ENCODE data around the gene STAT3. TPM values are rescaled to one million over a fixed set of nuclear protein-coding genes. Genes with fewer than 3 reads are reported as not detected.

Gene STAT3
- polyA plus RNA-seq, 2 of the 4 experiments (the other 2 are of a cell fraction) = 72.8 to 97.8 TPM

DNA sequence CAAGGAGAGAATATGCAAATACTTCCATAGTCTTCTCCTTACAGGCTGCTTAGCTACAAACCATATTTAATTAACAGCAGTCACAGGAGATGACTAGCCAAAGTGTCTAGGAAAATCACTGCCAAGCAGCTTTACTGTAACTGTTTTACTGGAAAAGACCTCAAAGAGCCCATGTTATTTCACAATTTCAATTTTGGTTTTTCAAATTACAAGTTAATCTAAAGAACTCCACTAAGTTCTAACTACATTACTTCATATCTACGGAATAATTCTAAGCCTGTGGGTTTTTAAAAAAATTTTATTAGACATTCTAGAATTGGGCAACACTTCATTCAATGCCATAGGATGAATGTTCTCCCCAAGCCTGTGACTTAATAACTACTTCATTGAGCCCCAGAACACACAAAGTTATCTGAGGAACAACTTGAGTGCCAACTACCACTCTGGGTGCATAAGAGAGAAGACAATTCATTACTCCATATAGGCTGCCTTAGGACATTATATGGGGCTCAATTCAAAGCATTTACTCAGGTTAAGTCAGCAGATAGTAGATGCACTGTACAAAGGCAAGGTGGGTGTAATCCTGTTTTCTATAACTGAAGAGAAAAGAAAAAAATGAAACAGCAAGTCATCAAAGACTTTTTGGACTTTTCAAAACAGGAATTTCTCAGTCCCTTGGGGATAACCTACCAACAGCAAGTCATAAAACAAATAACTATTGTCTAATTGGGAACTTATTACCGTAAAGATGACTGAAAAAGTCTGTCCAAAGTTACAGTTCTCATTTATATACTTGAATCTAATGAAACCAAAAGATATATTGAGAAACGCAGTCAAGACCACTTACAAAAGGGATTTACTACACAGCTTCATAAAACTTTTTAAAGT is 33.0 kb downstream of the STAT3 start:
- Histone ChIP-seq H3K4me1 (peaks cover 19% of the 10 kb centered on the region), H3K9me3 (no peaks in the 10 kb centered on the region), H3K4me2 (peak overlapping the region; percentile 29), H3K27ac (peak overlapping the region in 1 of 2 experiments; percentile 35; a peak in 1 of 6 replicates), H3K4me3 (no peak overlapping the region)
- CTCF ChIA-PET = interaction anchor here (0.6 to 3.7 kb wide), 2 partner anchors 43 to 51 kb away, joined by 3 to 13 read pairs; no protein-coding TSS in a partner anchor
- WGBS (ENCODE audit: missing lambda C conversion rate) = 69% methylated on average over 3 of the region's 3 CpGs
- FAIRE-seq (no peak), ATAC-seq (peak in 1 of 2 experiments; percentile 25; a peak in 1 of 6 replicates), DNase-seq (ENCODE audit: low read depth in 1 of 2, low spot score in 1 of 2) (no peak)
- TF ChIP-seq TP53 (CRISPR knock-in tag; IDR thresholded peaks at IDR 0.05) (no peak), EP300 (IDR thresholded peaks at IDR 0.05) (no peak), JUN (IDR thresholded peaks at IDR 0.05) (no peak), CHD2 (IDR thresholded peaks at IDR 0.05; ENCODE audit: low read length, partially characterized antibody) (no peak), RCOR1 (IDR thresholded peaks at IDR 0.05; ENCODE audit: low read depth, low read length) (no peak), SREBF2 (IDR thresholded peaks at IDR 0.05) (no peak), GATA3 (IDR thresholded peaks at IDR 0.05; ENCODE audit: borderline replicate concordance) (no peak), ESRRA (IDR thresholded peaks at IDR 0.05; ENCODE audit: borderline replicate concordance, low read length) (no peak)
- TF ChIP-seq, protein P1, sequence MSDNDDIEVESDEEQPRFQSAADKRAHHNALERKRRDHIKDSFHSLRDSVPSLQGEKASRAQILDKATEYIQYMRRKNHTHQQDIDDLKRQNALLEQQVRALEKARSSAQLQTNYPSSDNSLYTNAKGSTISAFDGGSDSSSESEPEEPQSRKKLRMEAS (IDR thresholded peaks at IDR 0.05) = no peak
- TF ChIP-seq, protein P2, sequence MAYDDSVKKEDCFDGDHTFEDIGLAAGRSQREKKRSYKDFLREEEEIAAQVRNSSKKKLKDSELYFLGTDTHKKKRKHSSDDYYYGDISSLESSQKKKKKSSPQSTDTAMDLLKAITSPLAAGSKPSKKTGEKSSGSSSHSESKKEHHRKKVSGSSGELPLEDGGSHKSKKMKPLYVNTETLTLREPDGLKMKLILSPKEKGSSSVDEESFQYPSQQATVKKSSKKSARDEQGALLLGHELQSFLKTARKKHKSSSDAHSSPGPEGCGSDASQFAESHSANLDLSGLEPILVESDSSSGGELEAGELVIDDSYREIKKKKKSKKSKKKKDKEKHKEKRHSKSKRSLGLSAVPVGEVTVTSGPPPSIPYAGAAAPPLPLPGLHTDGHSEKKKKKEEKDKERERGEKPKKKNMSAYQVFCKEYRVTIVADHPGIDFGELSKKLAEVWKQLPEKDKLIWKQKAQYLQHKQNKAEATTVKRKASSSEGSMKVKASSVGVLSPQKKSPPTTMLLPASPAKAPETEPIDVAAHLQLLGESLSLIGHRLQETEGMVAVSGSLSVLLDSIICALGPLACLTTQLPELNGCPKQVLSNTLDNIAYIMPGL (CRISPR knock-in tag; IDR thresholded peaks at IDR 0.05; ENCODE audit: borderline replicate concordance) = no peak
- POLR2A ChIA-PET = no interaction called here

DNA sequence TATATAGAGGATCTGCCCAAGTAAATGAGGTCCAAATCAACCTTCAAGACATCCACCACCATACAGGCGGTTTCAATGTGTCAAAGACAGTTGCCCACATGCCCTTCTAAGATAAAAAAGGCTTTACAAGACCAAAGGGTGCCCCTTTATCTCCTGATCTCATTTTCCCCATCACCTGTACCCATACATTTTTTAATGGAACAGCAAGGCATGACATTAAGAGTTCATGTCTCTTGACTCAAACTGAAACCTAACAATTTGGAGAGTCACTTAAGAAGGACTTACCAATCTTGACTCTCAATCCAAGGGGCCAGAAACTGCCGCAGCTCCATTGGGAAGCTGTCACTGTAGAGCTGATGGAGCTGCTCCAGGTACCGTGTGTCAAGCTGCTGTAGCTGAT is 40.1 kb downstream of the STAT3 start:
- CTCF ChIA-PET = interaction anchor here (0.8 to 3.7 kb wide), 4 partner anchors 10 to 26 kb away, joined by 3 to 15 read pairs (median 4); no protein-coding TSS in a partner anchor
- DNase-seq (ENCODE audit: low read depth in 1 of 2, low spot score in 1 of 2) (no peak), FAIRE-seq (no peak), ATAC-seq (no peak)
- Histone ChIP-seq H3K9me3 (no peaks in the 10 kb centered on the region), H3K27ac (no peak overlapping the region), H3K4me3 (no peak overlapping the region), H3K4me2 (no peak overlapping the region; the same call in 2 of the 3 replicates), H3K4me1 (peaks cover 21% of the 10 kb centered on the region)
- WGBS (ENCODE audit: missing lambda C conversion rate) = 96% methylated on average over 3 of the region's 3 CpGs
- POLR2A ChIA-PET = no interaction called here
- TF ChIP-seq KDM1A (IDR thresholded peaks at IDR 0.05; ENCODE audit: low read depth) (no peak), HOXA7 (CRISPR knock-in tag; IDR thresholded peaks at IDR 0.05) (no peak)

DNA sequence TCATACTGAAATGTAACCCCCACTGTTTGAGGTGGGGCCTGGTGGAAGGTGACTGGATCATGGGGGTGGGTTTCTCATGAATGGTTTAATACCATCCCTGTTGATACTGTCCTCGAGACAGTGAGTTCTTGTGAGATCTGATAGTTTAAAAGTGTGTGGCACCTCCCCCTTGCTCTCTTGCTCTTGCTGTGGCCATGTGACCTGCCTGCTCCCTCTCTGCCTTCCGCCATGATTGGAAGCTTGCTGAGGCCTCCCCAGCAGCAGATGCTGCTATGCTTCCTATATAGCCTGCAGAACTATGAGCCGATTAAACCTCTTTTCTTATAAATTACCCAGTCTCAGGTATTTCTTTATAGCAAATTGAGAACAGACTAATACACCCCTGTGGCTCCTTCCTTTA is 40.6 kb downstream of the STAT3 start:
- DNase-seq (ENCODE audit: low read depth in 1 of 2, low spot score in 1 of 2) (no peak), FAIRE-seq (no peak), ATAC-seq (peak in 1 of 2 experiments; percentile 35; a peak in 3 of 6 replicates)
- 71% methylated on average over 3 of the region's 3 CpGs for WGBS (ENCODE audit: missing lambda C conversion rate)
- ChIA-PET POLR2A (no interaction called here), CTCF (interaction anchor here (0.8 to 3.7 kb wide), 4 partner anchors 10 to 25 kb away, joined by 3 to 15 read pairs (median 4); no protein-coding TSS in a partner anchor)
- Histone ChIP-seq H3K27ac (peak overlapping the region in 1 of 2 experiments; percentile 53; a peak in 3 of 6 replicates), H3K4me2 (peak overlapping the region; percentile 48), H3K9me3 (no peaks in the 10 kb centered on the region), H3K4me3 (no peak overlapping the region), H3K4me1 (peaks cover 26% of the 10 kb centered on the region)
- TF ChIP-seq, protein P3, sequence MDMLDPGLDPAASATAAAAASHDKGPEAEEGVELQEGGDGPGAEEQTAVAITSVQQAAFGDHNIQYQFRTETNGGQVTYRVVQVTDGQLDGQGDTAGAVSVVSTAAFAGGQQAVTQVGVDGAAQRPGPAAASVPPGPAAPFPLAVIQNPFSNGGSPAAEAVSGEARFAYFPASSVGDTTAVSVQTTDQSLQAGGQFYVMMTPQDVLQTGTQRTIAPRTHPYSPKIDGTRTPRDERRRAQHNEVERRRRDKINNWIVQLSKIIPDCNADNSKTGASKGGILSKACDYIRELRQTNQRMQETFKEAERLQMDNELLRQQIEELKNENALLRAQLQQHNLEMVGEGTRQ (IDR thresholded peaks at IDR 0.05) = 0 out of 2 replicates have a peak, but pooled peaks have one; percentile 33
- TF ChIP-seq, protein P2 (CRISPR knock-in tag; IDR thresholded peaks at IDR 0.05; ENCODE audit: borderline replicate concordance) = no peak
